ENCODE measurements around the gene CARMIL3. TPM values are rescaled to one million over a fixed set of nuclear protein-coding genes. Genes with fewer than 3 reads are reported as not detected.
"Not testable (repeated sequence)": the region's sequence is repeated elsewhere in the genome, so short reads cannot be mapped to it uniquely, and the experiment has no call there.

The CARMIL3 gene
- total RNA-seq, 1 donor from 2014 or later, result not detected

DNA sequence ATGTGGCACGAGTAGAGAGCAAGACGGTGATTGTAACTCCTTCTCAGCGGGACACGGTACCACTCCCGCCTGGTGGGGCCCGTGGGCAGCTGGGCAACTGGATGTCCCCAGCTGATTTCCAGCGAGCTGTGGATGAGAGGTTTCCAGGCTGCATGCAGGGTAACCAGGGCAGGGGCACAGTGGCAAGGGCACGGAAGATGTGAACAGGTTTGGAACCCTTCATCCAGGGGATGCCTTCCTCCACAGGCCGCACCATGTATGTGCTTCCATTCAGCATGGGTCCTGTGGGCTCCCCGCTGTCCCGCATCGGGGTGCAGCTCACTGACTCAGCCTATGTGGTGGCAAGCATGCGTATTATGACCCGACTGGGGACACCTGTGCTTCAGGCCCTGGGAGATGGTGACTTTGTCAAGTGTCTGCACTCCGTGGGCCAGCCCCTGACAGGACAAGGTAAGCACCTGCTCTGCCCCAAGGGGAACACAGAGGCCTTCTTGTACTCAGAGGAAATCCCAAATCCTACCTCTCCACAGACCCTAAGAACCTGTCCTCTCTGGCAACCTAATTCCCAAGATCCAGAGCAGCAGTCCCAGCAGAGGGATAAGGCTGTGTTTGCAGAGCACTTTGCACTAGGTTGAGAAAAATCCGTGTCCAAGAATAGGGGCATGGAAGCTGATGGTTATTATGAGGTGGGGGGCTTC is 46.6 kb downstream of the CARMIL3 start:
- no peak for DNase-seq

GRCh38 chr14:24098927-24099813 is 47.4 kb downstream of the CARMIL3 start:
- no peak for DNase-seq

DNA sequence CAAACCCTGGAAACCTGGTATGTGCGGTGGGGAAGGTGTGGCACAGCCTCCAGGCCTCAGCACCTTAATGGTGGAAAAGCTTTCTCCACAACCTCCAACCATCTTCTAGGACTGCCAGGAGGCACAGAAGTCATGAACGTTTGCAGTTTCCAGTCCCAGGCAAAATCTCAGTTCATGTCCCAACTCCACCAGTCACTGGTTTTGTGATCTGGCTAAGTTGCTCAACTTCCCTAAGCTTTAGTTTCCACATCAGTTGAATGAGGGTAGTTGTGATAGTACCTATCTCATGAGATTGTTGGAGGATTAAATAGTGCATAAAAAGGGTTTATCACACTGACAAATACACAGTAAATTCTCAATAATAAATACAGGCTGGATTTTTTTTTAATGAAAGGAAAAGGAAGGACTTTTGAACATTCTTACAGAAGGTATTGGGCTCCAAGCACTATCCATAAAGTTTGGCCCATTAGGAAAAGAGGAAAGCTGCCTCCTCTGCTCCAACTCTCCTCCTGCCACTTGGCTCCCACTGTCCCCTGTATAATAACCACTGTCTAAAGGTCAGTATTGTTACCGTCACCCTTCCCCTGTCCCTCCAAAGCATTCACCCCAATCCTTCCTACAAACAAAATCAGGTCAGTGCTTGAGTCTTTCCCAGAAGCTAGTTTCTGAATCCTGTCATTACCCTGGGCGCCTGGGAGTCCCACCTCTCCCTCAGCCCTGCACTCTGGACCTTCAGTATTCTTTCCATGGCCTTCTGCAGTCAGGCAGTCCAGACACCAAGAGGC is 48.6 kb downstream of the CARMIL3 start:
- DNase-seq, result no peak

DNA sequence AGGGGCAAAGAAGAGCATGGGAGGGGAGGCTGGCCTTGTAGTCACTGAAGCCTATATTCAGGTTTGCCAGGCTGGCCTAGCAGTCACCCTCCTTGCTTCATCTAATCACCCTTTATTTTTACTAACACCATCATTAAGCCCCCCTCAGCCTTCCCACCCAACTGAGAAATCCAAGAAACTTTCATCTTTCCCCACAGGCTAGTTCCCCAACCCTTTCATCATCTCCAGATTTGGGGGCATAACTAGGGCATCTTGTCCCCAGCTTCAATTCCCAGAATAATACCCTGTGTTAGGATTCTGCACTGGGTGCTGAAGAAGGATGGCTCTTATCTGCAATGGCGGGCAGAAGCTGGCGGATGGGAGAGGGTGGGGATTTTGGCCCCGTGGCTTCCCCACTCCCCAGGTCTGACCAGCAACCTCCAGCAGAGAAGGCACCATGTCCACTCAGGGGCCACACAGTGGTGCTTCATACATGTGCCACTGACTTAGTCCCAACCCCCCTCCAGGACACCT is 49.2 kb downstream of the CARMIL3 start:
- no peak for DNase-seq

- no peak for DNase-seq
Measured at GRCh38 chr14:24102357-24103048, 50.7 kb downstream of the CARMIL3 start.

- no peak for DNase-seq
Measured at GRCh38 chr14:24103451-24103850, 51.6 kb downstream of the CARMIL3 start.

DNA sequence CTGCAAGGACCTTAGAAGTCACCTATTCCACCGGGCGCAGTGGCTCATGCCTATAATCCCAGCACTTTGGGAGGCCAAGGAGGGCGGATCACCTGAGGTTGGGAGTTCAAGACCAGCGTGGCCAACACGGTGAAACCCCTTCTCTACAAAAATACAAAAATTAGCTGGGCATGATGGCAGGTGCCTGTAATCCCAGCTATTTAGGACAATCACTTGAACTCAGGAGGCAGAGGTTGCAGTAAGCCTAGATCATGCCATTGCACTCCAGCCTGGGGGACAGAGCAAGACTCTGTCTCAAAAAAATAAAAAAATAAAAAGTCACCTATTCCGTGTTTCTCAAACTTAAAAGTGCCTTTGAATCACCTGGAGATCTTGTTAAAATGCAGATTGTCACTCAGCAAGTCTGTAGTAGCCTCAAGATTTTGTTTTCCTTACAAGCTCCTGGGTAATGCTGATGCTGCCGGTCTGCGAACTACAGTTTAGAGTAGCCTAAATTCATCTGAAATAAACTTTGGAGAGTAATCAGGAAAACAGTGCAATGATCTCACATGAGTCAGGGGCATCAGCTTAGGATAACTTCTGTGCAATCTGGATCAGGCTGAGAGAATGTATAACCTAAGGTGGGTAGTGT is 53.9 kb downstream of the CARMIL3 start:
- not testable (repeated sequence) for DNase-seq

DNA sequence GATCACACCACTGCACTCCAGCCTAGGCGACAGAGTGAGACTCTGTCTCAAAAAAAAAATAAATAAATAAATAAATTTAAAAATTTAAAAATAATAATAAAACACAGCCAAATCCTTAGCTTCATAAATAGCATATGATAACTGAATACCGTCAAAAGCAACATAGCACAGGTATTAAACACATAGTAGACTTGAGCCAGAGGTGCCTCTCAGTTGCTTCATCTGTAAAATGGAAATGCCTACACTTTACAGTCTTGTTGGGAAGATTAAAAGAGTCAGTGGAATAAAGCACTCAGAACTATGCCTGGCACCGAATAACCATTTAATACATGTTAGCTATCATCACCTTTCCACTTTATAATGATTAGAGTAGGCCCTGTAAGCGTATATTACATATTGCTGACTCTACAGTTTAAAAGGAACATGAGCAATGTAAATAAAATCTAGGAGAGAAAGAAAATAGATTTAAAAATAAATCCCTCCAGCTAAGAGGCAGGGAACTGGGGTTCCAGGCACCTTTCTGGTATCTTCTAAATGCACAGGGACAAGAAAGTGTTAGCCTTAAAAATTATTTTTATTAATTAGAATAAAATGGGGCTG is 55.0 kb downstream of the CARMIL3 start:
- no peak for DNase-seq

GRCh38 chr14:24108336-24108874 is 56.6 kb downstream of the CARMIL3 start:
- DNase-seq, result no peak

GRCh38 chr14:24110060-24110459 is 58.3 kb downstream of the CARMIL3 start:
- DNase-seq, result no peak

- DNase-seq, result no peak
Measured at GRCh38 chr14:24110523-24110922, 58.7 kb downstream of the CARMIL3 start.

GRCh38 chr14:24113379-24113800 is 61.6 kb downstream of the CARMIL3 start:
- DNase-seq, result no peak

DNA sequence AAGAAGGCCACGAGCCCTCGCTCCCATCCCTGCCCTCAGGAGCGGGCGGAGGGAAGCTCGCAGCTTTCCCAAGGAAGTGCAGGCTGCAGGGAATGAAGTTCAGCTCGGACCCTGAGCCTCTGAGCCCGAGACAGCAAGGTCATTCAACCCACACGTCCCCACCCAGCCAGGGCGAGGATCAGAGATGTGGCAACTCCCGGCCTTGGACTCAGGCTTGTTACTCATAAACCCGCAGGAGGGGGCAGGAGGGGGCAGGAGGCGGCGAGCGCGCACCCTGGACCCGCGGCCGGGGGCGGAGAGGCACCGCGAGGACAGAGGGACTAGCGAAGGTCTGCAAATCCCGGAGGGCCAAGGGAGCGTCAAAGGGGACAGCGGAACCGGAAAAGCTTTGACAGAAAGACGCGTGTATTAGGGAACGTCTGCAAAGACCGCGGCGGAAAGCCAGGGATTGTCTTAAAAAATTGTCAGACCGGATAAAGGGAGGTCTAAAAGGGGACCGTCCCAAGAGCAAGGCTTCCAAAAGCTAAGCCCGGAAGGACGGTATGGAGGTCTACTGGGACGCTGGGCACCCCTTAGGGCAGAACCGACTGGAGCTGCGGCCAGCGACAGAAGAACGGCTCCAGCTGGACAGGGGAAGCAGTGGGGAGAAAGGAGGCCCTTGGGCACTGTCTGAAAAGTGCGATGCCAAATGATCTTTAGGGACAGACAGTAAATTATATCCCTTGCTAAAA is 62.2 kb downstream of the CARMIL3 start:
- peak; percentile 71 for DNase-seq

DNA sequence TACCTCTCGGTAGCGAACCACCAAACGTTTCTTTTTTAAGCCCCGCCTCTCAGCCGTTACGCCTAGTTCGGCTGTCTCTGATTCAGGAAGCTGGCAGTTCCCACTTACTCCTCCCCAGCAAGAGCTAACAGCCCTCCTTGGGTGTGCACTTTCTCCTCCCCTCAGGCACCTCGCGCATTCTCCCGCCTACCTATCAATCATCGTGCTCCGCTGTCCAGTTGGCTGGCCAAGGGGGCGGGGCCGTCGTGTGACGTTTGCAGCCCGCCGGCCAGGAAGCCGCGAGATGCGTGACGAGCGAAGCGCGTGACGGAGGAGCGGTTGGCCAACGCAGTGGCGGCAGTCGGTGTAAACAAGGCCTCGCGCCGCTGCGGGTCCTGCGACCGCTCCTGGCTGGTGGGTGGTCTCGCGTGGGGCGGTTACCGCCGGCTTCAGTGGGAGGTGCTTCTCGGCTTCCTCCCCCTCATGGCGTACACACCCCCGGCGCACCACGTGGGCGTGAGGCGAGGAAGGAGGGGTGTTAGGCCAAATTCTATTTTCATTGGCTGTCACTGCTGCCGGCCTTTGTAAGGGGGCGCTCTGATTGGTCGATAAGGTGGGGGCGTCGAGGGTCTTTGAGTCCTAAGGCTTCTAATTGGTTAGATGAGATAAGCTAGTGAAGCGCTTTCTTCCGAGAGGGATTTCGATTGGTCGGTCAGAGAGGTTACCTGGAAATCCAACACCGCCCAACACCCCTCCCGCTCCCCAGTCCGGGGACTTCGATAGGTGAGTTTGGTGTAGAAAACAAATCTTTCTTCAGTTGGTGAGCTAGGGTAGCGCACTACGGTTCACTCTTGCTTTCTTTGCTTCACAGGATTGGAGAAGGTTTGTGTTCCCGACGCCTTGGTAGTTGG is 63.0 kb downstream of the CARMIL3 start, which contains the start of the genes DCAF11 and NRL:
TSS of gene DCAF11 (plus strand) at position 246 of the 890 bp plus-strand sequence. CDS start 818 bp downstream, outside the sequence.
TSS of gene NRL (minus strand) at position 418 of the 890 bp plus-strand sequence. CDS start 32,101 bp downstream, outside the sequence.
- DNase-seq, result peak; percentile 100

DNA sequence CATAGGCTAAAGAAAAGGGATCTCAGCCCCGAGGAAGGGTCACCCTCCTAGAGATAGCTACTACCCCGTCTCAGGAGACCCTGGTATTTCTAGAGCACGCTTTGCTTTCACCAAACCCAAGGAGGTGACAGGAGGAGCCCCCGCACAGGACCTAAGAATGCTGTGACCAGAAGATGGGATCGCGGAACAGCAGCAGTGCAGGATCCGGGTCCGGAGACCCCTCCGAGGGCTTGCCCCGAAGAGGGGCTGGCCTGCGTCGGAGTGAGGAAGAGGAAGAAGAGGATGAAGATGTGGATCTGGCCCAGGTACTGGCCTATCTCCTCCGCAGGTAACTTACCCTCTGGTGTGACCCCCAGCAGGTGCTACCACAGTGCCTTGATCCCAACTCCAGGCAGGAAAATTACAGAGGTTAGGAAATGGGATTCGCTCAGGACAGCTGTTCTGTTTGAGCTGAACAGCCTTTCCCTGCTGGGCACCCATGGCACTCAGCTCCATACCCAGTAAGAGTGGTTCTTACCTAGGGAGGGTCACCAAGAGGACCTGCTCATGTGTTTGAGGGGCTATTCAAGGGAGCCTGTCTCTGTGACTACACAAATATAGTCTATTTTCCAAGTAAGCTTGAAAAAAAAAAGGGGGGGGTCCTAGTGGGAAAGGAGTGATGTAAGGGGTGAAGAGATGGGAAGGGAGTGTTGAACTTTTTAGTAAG is 63.8 kb downstream of the CARMIL3 start:
- DNase-seq, result no peak

GRCh38 chr14:24116128-24116814 is 64.5 kb downstream of the CARMIL3 start:
- DNase-seq, result no peak

DNA sequence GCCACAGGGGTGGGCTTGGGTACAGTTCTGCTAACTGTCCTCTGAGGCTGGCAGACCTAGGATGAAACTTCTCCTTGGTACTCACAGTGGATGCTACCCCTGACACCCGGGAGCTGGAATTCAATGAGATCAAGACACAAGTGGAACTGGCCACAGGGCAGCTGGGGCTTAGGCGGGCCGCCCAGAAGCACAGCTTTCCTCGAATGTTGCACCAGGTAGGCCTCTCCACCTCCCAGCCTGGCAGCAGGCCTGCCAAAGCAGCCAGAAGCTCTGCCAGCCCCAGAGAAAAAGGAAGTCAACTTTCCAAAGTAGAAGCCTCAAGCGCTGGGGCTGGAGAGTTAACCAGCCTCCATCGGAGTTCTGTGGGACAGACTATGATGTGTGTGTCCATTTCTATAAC is 65.4 kb downstream of the CARMIL3 start:
- DNase-seq, result no peak
